Fibroblast of upper back skin (primary cell): Measurements from ENCODE around the gene SEC23B.
"Not testable (repeated sequence)": the region's sequence is repeated elsewhere in the genome, so short reads cannot be mapped to it uniquely, and the experiment has no call there.

Experiments used
- DNase-seq: peaks from one replicate; pipeline ENCODE4 v3.0.0-alpha.2; 2013

Gene SEC23B

GRCh38 chr20:18507218-18508191 is at the start of gene SEC23B:
SEC23B (plus strand) TSS chr20:18507940; CDS start chr20:18510836, 2,896 bp downstream.
- DNase-seq: peak; percentile 96

GRCh38 chr20:18465536-18466200 is 42.1 kb upstream of the SEC23B start:
- DNase-seq: no peak

- DNase-seq: no peak
Measured at GRCh38 chr20:18466574-18466893, 41.2 kb upstream of the SEC23B start.

- peak; percentile 95 for DNase-seq
Measured at GRCh38 chr20:18466894-18467730, 40.6 kb upstream of the SEC23B start, which contains the start of the genes DZANK1 and POLR3F. DZANK1 (minus strand) TSS chr20:18467030; CDS start chr20:18465358, 1,672 bp downstream. POLR3F (plus strand) TSS chr20:18467390; CDS start chr20:18467507, 117 bp downstream.

GRCh38 chr20:18477218-18477617 is 30.5 kb upstream of the SEC23B start:
- DNase-seq: no peak

- DNase-seq: no peak
Measured at GRCh38 chr20:18477821-18478220, 29.9 kb upstream of the SEC23B start.

GRCh38 chr20:18481596-18481995 is 26.1 kb upstream of the SEC23B start:
- no peak for DNase-seq

- DNase-seq: no peak
Measured at GRCh38 chr20:18488301-18488700, 19.4 kb upstream of the SEC23B start.

- peak; percentile 3 for DNase-seq
Measured at GRCh38 chr20:18496042-18496441, 11.7 kb upstream of the SEC23B start.

- DNase-seq: peak; percentile 80
Measured at GRCh38 chr20:18496740-18497592, 10.8 kb upstream of the SEC23B start, which contains the start of gene RBBP9. RBBP9 (minus strand) TSS chr20:18497225; CDS start chr20:18497167, 58 bp downstream.

GRCh38 chr20:18497603-18498002 is 10.1 kb upstream of the SEC23B start:
- no peak for DNase-seq

GRCh38 chr20:18501672-18502071 is 6.1 kb upstream of the SEC23B start:
- not testable (repeated sequence) for DNase-seq

- DNase-seq: peak; percentile 19
Measured at GRCh38 chr20:18504479-18505060, 3.2 kb upstream of the SEC23B start.

- no peak for DNase-seq
Measured at GRCh38 chr20:18506744-18507143, 996 bp upstream of the SEC23B start.

- no peak for DNase-seq
Measured at GRCh38 chr20:18511571-18511970, 3.8 kb downstream of the SEC23B start.

- no peak for DNase-seq
Measured at GRCh38 chr20:18513208-18513607, 5.5 kb downstream of the SEC23B start.

- no peak for DNase-seq
Measured at GRCh38 chr20:18514127-18514526, 6.4 kb downstream of the SEC23B start.

- DNase-seq: no peak
Measured at GRCh38 chr20:18515973-18516372, 8.2 kb downstream of the SEC23B start.

GRCh38 chr20:18522066-18522465 is 14.3 kb downstream of the SEC23B start:
- DNase-seq: peak; percentile 8

- DNase-seq: no peak
Measured at GRCh38 chr20:18523066-18523465, 15.3 kb downstream of the SEC23B start.

- DNase-seq: peak; percentile 21
Measured at GRCh38 chr20:18524646-18525045, 16.9 kb downstream of the SEC23B start.
